ENCODE data around the gene SCP2. TPM values are rescaled to one million over a fixed set of nuclear protein-coding genes. Genes with fewer than 3 reads are reported as not detected.

SCP2 gene
- total and polyA plus RNA-seq, 2 of the 4 experiments (the other 2 are of a cell fraction) = 70.4 to 83.1 TPM

GRCh38 chr1:52906135-52906603, 20.9 kb upstream of the SCP2 start:
- H3K4ac ChIP-seq (ENCODE audit: low read depth, low read length) = no peak overlapping the region
- H3K4me2 ChIP-seq (ENCODE audit: low read depth, low read length) = no peak overlapping the region
- ChIA-PET CTCF (interaction anchor here (1.8 kb wide), 1 partner anchor 12 kb away, joined by 5 read pairs; no protein-coding TSS in a partner anchor), POLR2A (ENCODE audit: unreplicated experiment) (no interaction called here)
- TF ChIP-seq RAD21 (IDR thresholded peaks at IDR 0.05; ENCODE audit: low read length) = no peak
- TF ChIP-seq, protein P1, sequence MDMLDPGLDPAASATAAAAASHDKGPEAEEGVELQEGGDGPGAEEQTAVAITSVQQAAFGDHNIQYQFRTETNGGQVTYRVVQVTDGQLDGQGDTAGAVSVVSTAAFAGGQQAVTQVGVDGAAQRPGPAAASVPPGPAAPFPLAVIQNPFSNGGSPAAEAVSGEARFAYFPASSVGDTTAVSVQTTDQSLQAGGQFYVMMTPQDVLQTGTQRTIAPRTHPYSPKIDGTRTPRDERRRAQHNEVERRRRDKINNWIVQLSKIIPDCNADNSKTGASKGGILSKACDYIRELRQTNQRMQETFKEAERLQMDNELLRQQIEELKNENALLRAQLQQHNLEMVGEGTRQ (IDR thresholded peaks at IDR 0.05; ENCODE audit: low read depth, low read length) = no peak
- TF ChIP-seq POLR2A (IDR thresholded peaks at IDR 0.05; ENCODE audit: low read depth, low read length) = no peak
- no peak for TF ChIP-seq RCOR1 (IDR thresholded peaks at IDR 0.05; ENCODE audit: insufficient replicate concordance, low read length)
- TF ChIP-seq CHD1 (IDR thresholded peaks at IDR 0.05; ENCODE audit: low read depth, low read length) = no peak
- no peak for TF ChIP-seq MAZ (IDR thresholded peaks at IDR 0.05; ENCODE audit: borderline replicate concordance, low read depth, low read length)
- TF ChIP-seq, protein P2, sequence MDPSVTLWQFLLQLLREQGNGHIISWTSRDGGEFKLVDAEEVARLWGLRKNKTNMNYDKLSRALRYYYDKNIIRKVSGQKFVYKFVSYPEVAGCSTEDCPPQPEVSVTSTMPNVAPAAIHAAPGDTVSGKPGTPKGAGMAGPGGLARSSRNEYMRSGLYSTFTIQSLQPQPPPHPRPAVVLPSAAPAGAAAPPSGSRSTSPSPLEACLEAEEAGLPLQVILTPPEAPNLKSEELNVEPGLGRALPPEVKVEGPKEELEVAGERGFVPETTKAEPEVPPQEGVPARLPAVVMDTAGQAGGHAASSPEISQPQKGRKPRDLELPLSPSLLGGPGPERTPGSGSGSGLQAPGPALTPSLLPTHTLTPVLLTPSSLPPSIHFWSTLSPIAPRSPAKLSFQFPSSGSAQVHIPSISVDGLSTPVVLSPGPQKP (IDR thresholded peaks at IDR 0.05; ENCODE audit: borderline replicate concordance, low read depth, low read length) = no peak
- no peak for TF ChIP-seq NFE2L2 (IDR thresholded peaks at IDR 0.05; ENCODE audit: low read depth, low read length)
- TF ChIP-seq RFX5 (IDR thresholded peaks at IDR 0.05; ENCODE audit: low read depth, low read length) = no peak
- TF ChIP-seq MXI1 (IDR thresholded peaks at IDR 0.05; ENCODE audit: borderline replicate concordance, low read depth, low read length) = no peak
- no peak for TF ChIP-seq FOS (IDR thresholded peaks at IDR 0.05; ENCODE audit: low read depth, low read length)
- TF ChIP-seq SMC3 (IDR thresholded peaks at IDR 0.05; ENCODE audit: low read depth, low read length) = no peak
- TF ChIP-seq BHLHE40 (IDR thresholded peaks at IDR 0.05; ENCODE audit: low read depth, low read length) = no peak
- no peak for TF ChIP-seq MAFK (IDR thresholded peaks at IDR 0.05; ENCODE audit: low read depth, low read length)
- TF ChIP-seq CEBPB (IDR thresholded peaks at IDR 0.05; ENCODE audit: low read depth, low read length) = no peak
- TF ChIP-seq, protein P3, sequence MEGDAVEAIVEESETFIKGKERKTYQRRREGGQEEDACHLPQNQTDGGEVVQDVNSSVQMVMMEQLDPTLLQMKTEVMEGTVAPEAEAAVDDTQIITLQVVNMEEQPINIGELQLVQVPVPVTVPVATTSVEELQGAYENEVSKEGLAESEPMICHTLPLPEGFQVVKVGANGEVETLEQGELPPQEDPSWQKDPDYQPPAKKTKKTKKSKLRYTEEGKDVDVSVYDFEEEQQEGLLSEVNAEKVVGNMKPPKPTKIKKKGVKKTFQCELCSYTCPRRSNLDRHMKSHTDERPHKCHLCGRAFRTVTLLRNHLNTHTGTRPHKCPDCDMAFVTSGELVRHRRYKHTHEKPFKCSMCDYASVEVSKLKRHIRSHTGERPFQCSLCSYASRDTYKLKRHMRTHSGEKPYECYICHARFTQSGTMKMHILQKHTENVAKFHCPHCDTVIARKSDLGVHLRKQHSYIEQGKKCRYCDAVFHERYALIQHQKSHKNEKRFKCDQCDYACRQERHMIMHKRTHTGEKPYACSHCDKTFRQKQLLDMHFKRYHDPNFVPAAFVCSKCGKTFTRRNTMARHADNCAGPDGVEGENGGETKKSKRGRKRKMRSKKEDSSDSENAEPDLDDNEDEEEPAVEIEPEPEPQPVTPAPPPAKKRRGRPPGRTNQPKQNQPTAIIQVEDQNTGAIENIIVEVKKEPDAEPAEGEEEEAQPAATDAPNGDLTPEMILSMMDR (conservative IDR thresholded peaks at IDR 0.05; ENCODE audit: low read depth, low read length) = no peak
- no peak for DNase-seq
- no peaks in the 10 kb centered on the region for H3K9me3 ChIP-seq (ENCODE audit: control insufficient read depth, insufficient read depth, low read length)
- dilution Hi-C loops (cut with HindIII; ENCODE audit: low sequenced_read_pairs, unreplicated experiment) (no loop called here), intact Hi-C loops (cut with micrococcal nuclease) (no loop called here), in situ Hi-C loops (cut with MboI; ENCODE audit: low sequenced_read_pairs) (loop anchor here (10.0 kb wide), 1 partner anchor 279 kb away; no protein-coding TSS in a partner anchor)
- no TSS peak for BruUV-seq (replicated peaks)
- no peak overlapping the region for H2BK5ac ChIP-seq (ENCODE audit: low read depth, low read length, poor library complexity, severe bottlenecking)
- H3K9me1 ChIP-seq (ENCODE audit: insufficient read depth, low read length) = no peaks in the 10 kb centered on the region
- no peaks in the 10 kb centered on the region for H4K20me1 ChIP-seq (ENCODE audit: insufficient read depth, low read length)
- ATAC-seq (ENCODE audit: low read depth) = no peak
- H4K91ac ChIP-seq (ENCODE audit: insufficient read depth, low read depth, low read length) = no peak overlapping the region
- no peak overlapping the region for H2BK20ac ChIP-seq (ENCODE audit: low read depth, low read length)
- H2AFZ ChIP-seq (replicated peaks; ENCODE audit: low read length, poor library complexity) = no peak overlapping the region
- no peak overlapping the region for H3K9ac ChIP-seq (ENCODE audit: low read depth, low read length)
- no peak overlapping the region for H3K14ac ChIP-seq (replicated peaks; ENCODE audit: low read depth, low read length)
- no peak overlapping the region for H3K4me3 ChIP-seq (ENCODE audit: insufficient read depth, low read depth, low read length)
- H3K18ac ChIP-seq (ENCODE audit: low read depth, low read length) = no peak overlapping the region
- H3K23ac ChIP-seq (ENCODE audit: low read depth, low read length) = no peak overlapping the region
- H4K5ac ChIP-seq (ENCODE audit: low read depth, low read length) = no peak overlapping the region
- no peak overlapping the region for H3K56ac ChIP-seq (ENCODE audit: extremely low read depth, insufficient read depth, low read length)
- 98% methylated on average over 5 of the region's 6 CpGs; no CpG with 5 or more reads in 1 of the 2 experiments for WGBS, 2 experiments (ENCODE audit: extremely low coverage in 2 of 2, insufficient read length in 1 of 2)
- no peaks in the 10 kb centered on the region; the same call in 1 of the 2 replicates for H3K4me1 ChIP-seq (ENCODE audit: control insufficient read depth, insufficient read depth, low read length)
- no peak overlapping the region for H2BK120ac ChIP-seq (ENCODE audit: low read depth, low read length)
- H2AK9ac ChIP-seq (replicated peaks; ENCODE audit: low read depth, low read length, poor library complexity) = peak overlapping the region; percentile 18
- H3K79me1 ChIP-seq (ENCODE audit: low read depth in 1 of 2, low read length in 2 of 2) = no peaks in the 10 kb centered on the region
- H3K27me3 ChIP-seq (ENCODE audit: control insufficient read depth, insufficient read depth, low read length) = no peaks in the 10 kb centered on the region
- H2BK15ac ChIP-seq (ENCODE audit: low read depth, low read length) = no peak overlapping the region
- no peaks in the 10 kb centered on the region for H3K36me3 ChIP-seq (ENCODE audit: control insufficient read depth, insufficient read depth, low read length)
- H3K27ac ChIP-seq (ENCODE audit: insufficient read depth, low read length) = no peak overlapping the region
- H4K8ac ChIP-seq (ENCODE audit: low read depth in 2 of 2, low read length in 2 of 2) = no peak overlapping the region
- no peak overlapping the region for H2AK5ac ChIP-seq (ENCODE audit: low read depth, low read length)
